ENCODE results near the gene GNAI1.

The GNAI1 gene

DNA sequence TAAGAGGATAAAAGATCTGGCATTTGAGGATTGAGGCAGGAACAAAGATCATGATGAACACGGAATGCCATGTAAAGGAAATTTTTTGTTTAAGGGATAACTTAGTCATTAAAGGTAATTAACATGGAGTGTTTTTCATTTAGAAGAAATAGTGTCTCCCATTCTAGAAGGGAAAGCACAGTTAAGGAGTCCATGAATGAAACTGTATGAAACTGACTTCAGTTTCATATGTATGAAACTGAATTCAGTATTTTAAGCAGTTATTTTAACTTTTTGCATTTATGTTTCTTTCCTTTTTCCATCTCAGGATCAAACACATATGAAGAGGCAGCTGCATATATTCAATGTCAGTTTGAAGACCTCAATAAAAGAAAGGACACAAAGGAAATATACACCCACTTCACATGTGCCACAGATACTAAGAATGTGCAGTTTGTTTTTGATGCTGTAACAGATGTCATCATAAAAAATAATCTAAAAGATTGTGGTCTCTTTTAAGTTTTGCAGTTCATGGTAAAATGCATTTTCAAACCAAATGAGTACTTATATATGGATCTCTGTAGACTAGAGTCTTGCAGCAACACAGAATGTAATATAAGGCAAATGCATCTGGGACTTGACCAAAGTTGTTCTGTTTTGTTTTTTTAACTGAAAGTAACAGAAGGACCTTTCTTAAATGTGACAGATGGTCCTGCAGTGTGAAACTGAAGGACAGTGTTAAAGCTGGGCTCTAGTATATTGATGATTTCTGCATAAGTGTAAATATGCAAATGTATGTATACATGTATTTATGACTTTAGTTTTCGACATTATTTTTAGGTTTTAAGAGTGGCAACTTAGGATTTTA lies 82.6 kb downstream of the GNAI1 start:
- DNase-seq, result no peak

DNA sequence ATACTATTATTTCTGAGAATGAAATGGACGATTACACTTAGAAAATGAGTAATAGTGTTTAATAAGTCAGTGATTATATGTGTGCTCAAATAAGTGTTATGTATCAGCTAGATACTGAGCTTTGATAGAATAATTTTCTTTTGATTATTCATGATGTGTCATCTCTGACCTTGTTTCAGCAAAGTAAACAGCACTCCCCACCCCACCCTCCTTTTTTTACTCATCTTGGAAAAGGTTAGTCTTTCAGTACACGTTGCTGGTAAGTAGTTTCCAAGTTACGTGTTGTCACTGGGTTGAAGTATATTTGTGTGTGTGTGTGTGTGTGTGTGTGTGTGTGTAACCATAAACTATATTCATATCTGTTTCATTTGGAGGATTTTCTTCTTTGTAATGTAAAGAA lies 84.1 kb downstream of the GNAI1 start:
- DNase-seq, result no peak

DNA sequence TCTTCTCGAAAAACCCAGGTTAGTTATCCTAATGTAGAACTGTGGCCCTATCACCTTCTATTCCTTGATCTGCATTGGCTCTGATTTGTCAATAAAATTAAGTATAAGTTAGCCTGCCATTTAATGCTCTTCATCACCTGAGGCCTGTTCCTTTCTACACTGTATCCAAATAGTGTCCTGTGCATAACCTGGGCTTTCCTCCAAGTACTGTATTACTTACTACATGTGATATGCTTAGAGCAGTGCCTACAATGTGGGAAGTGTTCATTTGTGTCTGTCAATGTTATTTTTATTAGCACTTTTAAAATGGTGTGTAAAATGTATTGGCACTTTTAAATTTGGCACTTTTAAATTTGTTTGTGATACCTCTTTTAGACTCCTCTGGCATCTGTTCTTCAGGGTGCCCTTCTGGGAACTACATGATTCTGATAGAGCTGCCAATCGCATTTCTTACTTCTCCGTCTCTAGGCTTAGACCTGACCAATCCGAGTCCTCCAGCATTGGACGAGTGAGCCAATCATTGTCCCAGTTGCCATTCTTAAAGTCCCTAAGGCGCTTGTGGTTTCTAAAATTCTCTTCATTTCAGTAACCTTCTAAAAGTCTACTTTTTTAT lies 85.5 kb downstream of the GNAI1 start:
- no peak for DNase-seq

DNA sequence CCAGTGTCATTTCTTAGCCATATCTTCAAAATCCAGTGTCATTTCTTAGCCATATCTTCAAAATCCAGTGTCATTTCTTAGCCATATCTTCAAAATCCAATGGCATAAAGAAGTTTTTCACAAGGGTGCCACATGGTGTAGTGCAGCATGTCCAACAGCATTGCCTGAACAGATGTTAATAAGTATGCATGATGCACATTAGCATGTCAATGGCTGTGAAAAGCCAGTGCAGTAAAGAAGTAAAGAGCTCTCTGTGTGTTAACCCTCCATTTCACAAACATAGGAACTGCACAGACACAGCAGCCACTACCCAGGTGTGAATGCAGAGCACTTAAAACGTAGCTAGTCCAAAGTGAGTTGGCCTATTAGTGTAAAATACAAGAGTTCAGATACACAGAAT lies 89.8 kb downstream of the GNAI1 start:
- DNase-seq, result no peak

DNA sequence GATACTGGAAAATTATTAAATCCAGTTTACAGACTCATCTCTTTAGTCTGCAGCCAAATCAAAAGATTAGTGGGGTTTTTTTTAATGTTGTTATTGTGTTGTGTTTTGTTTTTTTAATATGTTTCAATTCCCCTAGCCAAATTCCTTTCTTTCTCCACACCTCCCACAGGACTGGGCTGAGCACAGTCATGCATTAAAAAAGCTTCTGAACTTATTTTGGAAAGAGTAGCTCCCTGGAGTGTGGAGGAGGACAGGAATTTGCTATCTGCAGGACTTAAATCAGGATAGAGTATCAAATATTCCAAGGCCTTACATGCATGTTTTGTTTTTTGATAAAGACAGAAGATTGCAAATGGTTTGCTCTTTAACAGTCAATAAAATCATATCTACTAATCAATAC lies 90.7 kb downstream of the GNAI1 start:
- no peak for DNase-seq

DNA sequence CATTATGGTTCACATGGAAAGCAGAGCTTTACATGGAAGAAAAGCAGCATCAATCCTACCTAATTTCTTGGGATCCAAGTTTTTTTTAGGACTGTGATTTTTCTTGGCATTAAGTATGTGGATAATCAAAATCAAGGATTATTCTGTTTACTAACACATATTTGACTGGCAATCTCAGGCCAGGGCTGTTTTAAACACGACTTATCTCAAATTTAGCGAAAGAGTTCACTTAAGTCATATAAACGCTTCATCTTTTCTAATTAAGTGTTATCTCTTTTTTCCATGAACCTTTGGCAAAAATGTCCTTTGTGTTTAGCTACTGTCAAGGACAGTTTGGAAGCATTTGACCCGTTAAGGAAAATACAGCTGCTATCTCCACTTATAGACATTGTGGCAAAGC lies 92.0 kb downstream of the GNAI1 start:
- no peak for DNase-seq

DNA sequence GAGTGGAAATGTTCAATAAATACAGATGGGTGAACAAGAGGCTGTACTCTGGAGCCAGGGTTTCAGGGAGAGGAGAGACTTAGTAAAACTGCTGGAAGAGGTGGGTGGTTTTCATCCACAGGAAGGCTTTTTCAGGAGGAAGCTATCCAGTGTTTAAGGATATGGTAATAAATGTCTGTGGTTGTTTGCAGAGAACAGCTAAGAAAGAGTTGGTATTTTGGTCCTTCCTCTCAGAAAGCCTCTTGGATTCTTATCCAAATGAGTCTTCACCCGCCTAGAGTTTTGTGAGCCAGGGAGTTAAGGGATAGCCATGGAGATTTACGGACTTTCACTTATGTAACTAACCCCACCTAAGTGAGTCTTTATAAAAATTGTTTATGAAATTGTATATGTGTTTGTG lies 95.7 kb downstream of the GNAI1 start:
- DNase-seq, result no peak

DNA sequence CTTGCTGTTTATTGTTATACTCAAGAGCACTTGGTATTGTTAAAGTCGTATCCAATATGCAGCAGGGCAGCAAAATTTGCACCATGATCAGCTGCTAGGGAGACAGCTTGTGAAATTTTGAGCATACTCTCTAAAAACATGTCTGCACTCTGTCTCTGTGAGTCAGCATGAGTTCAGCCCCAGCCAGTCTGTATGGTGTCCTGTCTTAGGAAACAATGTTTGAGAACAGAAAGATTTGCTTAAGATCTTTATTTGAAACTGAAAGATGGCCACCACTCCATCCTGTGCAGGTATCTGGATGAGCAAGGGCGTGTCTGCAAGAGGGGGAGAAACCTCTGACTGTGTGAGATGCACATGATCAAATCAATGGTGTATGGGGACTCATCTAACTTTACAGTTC lies 97.1 kb downstream of the GNAI1 start:
- DNase-seq, result no peak

DNA sequence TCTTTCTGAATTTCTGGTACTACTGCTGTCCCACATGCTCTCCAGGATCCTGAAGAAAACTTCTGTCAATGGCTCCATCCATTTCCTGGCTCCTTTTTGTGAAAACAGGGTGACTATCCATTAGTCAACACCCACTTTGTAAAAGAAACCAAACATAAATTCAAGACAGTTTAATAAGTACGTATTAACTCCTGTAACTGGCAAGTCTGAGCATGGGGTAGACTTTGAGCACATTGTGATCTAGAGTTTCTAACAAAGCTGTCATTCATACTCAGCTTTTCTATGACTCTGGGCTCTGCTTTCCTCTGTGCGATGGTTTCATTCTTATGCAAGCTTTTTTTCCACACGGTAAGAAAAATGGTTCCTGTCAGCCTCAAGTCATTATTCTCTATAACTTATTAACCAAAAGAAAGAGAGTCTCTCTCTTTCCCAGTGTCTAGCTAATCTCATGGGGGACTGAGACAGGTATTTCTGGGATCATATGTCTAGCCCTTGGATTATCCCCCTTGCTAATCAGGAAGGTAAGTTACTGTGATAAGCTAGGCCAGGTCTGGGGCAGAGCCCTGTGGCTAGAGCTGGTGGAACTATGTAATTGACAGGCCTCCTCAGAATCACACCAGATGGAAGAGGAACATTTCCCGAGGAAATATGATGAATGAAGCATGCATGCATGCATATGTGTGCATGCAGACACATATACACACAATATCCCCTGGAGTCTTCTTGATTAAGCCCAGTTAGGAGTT lies 98.5 kb downstream of the GNAI1 start:
- DNase-seq, result no peak

DNA sequence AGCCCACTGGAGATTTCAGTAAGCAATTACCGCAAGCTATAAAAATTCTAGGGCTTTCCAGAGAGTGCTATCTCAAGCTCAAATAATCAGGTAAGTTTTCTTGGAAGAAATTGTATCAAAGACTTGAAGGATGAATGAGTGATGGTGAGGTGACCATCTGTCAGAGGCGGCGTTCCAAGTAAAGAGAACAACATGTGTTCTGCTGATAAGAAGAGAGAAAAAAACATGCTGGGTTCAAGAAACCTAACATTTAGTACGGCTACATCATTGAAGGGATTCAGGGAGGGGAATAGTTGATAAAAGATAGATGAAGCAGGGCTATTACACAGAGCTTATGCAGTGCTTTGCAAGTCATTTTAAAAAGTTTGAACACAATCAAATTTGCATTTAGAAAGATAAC lies 100.7 kb downstream of the GNAI1 start:
- DNase-seq, result no peak

DNA sequence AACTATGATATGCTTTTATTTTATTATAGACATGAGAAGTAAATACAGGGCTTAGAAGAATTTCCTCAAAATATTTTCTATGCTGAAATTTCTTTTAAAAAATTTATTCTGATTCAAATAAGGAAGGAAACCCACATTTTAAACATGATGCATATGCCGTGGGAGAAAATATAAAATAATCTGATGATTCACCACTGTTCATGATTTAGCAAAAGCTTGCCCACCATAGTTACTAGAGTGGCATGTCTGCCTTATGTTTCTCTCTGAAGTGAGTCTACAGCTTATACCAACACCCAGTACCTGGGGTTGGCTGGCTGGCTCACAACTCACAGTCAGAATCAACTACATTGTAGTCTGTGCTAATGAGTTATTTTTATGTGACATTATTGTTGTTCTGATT lies 102.0 kb downstream of the GNAI1 start:
- no peak for DNase-seq

DNA sequence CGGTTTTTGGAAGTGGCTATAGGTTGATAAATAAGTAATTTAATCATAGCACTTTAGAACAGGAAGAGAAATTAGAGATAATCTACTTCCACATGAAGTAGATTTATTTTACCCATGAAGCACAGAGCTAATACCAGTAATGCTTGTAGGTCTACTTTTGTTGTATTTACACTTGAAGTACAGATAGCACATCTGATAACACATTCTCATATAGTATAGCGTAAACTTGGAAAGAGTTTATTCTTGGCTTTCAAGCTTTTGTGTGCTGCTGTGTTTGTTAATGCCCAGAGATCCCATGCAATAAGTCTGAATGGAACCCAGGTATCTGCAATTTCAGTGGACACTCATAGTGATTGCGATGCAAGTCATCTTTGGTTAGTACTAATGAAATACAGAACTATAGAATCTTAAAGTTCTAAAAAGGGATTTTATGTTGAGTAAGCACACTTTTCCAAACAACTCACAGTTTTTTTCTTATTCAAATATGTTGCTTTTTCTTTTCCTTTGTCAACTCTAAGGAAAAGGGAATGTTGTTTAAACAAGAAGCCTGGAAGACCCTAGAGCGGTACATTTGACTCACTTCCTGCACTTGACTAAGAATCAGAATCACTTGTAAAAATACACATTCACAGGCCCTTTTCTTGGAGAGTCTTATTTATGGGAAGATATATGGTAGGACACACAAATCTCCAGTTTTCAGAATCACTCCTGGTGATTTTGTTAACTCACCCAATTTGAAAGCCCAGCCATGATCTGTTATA lies 105.8 kb downstream of the GNAI1 start:
- no peak for DNase-seq

DNA sequence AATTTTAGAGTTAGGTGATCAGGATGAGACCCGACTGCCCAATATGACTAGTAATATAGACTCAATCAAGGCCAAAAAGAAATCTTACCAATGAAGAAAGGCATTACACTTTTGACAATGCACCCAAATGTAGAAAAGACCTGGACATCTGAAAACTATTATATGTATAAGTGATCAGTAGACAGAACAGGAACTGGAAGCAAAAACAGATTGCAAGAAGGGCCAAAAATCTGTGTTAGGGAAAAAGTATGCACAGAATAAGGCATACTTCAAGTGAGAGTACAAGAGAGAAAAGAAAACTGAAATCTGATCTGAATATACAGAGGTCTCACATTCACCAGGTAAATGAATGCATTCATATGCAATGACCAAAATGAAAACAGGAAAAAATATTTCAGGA lies 107.0 kb downstream of the GNAI1 start:
- DNase-seq, result no peak

DNA sequence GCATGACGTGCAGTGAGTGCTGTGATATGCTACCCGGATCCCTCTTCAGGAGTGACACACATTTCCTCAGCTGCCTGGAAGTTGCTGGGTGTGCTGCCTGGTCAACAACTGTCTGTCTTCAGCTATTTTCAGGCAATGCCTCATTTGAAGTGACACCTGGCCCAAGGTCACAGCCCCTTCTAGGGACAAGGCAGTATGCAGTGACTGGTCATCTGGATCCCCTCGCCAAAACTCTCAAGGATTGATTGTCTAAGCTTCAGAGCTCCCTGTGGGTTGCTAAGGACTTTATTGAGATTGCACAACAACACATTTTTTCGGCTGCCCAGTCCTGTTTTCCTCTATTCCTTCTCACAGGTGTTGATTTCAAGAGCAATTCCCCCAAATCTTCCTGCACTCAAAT lies 108.8 kb downstream of the GNAI1 start:
- DNase-seq, result no peak

DNA sequence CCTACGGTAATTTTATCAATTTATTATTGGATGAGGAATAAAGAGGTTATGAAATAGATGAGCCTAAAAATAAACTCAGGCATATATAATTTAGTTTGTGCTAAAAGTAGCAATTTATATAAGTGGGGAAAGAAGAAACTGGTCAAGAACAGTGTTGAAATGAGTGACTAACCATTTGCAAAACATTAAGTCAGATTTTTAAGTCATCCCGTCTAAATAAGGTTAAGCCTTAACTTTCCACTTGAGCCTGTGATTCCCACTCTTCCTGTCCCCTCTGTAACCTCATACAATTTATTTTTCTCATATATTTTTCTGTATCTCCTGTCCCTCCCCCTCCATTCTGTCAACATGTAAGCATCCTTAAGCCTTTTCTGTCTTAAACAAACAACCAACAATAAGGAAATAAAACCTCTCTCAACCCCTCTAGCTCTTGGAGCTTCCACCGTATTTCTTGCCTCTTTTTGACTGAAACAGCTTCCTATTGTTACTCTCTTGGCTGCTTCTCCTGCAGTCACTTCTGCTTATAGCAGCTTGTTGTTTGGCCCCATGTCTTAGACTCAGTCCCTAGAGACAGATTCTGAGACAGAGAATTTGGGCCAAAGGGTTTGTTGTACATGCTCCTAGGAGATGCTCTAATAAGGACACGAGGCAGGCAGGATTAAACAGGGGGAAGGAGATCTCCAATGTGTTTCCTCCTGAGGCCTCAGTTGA lies 109.7 kb downstream of the GNAI1 start:
- peak; percentile 30 for DNase-seq

DNA sequence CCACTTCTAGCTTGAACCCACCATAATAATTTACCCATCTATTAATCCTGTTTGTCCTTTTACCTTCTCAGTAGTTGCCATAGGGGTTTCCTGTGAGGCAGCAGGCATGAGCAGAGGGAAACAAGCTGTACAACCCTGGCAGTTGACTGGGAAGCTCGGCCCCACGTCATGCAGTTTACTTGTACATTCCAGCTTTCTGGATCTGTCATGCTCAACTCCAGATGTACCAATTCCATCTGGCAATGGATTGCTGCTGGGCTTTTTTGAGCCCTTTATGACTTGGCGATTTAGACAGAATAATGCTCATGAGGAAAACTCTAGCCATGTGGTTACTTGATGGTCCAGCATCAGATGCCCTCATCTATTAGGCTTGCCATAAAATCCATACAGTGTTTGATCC lies 112.5 kb downstream of the GNAI1 start:
- DNase-seq, result no peak

DNA sequence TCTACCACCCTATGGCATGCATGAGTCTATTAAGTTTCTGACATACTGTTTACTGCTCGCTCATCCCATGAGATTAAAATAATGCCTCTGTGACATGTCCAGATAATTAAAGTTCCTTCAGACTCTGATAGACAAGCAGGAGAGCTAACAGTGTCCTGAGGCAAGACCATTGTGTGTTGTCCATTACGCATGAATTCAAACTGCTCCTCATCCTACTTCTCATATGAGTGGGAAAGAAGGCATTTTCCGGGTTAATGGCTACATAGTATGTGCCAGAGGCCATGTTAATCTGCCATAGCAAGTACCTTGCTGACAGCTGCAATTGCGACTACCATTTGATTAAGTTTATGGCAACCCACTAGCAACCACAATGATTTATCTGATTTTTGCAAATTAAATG lies 113.3 kb downstream of the GNAI1 start:
- no peak for DNase-seq

DNA sequence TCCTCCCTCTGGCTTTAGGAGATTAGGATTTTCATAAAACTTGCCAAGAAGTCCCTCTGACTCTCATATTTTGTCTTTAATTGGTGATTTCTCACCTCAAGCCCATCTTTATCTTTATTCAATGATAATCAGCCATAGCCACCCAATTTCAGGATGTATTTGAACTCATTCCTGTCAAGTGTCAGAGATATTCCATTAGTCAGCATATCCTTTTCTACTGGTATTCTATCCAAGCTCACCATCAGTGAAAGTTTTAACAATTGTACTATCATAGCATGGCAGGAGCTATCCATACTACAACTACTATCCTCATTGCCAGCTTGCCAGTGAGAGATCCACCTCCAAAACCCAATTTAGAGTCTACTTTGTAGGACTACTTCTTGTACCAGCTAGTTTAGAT lies 114.6 kb downstream of the GNAI1 start:
- DNase-seq, result no peak

DNA sequence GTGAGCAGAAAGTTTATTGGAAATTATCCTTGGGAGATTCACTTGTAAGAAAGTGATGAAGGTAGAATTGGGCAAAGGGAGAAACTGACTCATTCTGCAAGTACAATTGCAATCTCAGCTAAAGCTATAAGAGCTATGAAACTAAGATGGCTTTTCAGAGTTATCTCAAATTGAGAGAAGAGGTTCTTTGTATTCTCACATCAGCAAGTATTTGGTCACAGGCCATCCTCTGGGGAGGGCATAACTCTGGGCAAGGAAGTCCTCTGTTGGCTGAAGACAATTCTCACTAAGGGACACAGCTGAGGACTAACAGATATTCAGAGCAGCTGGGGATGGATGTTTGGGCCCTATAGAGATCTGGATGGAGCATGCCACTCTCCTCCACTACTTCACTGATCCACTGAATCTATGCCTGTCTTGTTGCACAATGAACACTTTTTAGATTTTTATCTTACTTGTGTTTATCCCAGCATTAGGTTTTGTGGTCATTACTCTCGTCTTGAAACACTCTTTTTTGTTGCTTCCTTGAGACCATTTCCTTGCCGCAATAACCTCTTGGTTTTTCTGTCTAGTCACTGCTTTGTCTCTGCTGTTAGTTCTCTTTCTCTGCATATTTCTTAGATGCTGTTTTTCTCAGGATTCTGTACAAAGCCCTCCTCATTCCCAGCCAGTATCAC lies 115.1 kb downstream of the GNAI1 start:
- no peak for DNase-seq

DNA sequence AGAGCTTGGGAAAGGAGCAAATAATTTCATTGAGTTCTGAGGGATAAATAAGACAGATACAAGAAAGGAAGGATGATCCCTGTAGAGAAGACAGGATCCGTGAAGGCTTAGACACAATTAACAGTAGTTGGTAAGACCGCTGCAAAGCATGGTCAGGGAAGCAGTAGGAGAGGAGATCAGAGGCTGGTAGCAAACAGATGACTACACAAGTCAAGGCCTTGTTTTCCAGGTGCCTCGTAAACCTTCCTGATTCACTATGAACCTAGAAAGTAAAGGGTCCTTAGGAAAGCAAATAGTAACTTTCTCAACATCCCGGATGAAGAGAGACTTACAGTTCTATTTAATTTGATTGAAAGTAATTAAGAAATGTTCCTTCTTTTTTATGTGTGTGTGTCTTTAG lies 118.6 kb downstream of the GNAI1 start:
- no peak for DNase-seq

DNA sequence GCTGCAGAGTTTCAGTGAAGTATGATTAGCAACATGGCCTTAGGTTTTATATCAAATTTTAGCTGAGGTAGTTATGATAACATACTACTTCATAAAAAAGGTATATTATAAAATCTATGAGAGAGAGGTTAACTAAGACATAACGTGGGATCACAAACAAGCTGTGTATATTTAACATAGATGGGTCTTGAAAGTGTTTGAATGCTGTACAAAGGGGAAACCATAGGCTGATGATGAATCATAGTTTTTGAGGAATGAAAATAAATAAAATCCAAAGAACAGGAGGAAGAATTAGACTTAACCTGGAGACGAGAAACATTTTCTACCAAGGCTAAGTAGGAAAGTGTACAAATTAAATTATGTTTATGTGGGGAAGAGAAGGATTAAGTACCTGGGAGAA lies 119.0 kb downstream of the GNAI1 start:
- no peak for DNase-seq

DNA sequence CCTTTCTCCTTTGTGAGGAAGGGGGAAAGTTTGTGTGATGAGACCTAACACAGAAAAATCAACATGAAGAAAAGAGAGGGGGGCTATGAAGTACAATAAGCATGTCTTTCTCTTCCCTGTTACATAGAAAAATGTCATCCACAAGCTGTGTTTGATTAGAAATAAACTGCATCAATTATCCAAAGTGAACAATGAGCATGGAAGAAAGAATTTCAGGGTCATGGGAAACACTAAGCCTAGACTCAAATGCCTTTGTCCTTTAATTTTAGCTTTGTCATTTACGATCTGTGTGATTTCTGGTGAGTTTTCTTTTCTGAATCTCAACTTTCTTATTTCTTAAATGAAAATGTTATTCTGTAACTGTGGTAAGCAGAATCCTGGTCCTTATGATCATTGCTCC lies 121.0 kb downstream of the GNAI1 start:
- DNase-seq, result no peak

Data from femur (tissue), 1 donor.